Stimulated activated CD4-positive, alpha-beta T cell treated with anti-CD3 and anti-CD28 coated beads, Interleukin-2, amount 100 ng/mL, for 48 hours (primary cell): ENCODE measurements around the gene MYRF.

Experiments
- DNase-seq, 2 donors: peaks; one replicate each; pipeline ENCODE4 v3.0.0-alpha.2; 2020

Gene MYRF

GRCh38 chr11:61743486-61744095 lies 8.8 kb upstream of the MYRF start:
- DNase-seq, result no peak

- DNase-seq, result no peak
These were observed 8.3 kb upstream of the MYRF start for GRCh38 chr11:61744181-61744580.

GRCh38 chr11:61744609-61745156 lies 7.8 kb upstream of the MYRF start:
- no peak for DNase-seq

DNA sequence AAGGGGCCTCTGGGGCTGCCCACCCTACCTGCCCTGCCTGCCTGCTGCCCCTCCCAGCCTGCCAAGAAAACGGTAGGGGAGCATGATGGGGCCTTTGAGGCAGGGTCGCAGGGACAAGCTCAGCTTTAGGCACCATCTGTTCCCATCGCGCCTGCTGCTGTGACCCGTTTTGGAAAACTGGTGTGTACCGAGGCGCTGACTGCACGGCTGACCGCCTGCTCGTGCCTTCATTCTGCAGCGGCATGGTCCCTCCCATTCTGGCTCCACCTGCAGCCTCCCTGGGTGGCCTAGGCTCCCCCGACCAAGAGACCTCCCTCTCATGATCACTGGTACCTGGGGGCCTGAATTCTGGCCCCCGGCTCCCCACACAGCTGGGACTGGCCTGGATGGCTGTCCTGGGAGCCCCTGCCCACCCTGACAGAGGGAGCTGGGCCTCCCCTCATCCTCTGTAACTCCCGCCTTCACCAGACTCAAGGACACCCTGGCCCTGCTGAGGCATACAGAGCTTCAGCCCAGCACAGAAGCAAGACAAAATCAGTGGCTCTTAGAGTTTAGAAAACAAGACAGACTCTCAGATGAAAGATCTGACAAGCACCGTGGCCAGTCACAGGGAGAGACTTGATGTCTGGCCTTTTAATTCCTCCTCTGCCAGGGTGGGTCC lies 6.5 kb upstream of the MYRF start:
- DNase-seq, result no peak

DNA sequence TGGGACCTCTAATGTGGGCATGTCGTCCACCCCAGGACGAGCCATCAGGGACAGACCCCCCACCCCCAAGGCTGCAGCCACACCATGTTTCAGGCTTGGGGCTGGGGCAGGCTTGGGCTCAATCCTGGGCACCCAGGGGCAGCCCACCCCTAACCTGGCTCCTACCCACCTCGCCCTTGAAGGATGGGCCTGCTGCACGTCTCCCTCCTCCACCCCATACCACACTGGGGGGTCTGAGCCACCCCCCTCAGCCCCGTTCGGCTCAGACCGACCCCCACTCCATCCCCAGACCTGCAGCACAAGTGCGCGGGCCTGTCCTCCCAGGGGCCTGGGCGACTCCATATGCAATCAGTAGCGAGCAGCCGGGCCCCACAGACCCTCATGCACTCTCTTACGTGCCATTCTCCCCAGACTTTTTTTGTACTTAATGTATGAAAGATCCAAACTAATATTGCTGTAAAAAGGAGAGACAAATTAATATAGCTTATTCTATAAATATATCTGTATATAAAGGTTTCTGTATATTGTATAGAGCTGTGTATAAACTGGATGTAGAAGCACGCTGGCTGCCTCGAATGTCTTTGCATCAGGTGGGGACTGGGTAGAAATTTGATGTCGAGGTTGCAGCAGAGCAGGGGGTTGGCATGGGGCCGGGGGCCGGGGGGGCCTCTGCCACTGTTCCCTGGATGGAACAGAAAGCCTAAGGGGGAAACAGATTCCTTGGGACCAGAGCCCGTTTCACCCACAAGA lies 5.8 kb upstream of the MYRF start:
- no peak for DNase-seq

DNA sequence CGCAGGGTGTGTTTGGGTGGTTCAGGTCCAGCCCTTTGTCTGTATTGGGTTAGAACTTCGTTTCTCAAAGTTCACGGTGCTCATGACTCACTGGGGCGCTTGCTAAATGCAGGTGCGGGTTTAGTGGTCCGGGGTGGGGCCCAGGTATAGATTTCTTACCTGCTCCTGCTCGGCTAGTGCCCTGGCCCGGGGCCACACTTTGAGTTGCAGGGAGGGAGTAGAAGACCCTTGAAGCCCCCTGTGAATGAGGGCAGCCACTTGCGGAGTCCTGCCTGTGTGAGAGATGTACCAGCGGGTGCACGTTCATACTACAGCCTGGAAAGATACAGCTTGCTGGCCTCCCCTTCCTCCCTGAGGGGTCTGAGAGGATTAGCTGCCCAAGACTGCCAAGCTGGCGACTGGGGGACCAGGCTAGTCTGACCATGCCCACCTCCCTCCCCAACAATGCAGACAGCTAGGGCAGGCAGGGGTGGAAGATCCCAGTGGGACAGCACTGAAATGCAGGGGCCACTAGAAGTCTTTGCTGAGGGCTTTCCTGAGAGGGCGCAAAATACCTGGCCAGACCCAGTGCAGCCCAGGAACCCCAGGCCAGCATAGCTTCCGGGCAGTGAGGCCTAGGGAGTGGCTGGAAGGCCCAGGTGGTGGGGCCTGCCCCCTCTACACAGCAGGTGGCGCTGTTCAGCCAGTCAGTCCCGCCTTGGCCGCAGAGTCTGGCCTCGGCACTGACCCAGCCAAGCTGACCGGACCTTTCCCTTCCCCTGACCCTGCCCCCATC lies 5.1 kb upstream of the MYRF start:
- peak; percentile 39 to 48 for DNase-seq

- DNase-seq, result no peak
These were observed 4.5 kb upstream of the MYRF start for GRCh38 chr11:61747967-61748285.

DNA sequence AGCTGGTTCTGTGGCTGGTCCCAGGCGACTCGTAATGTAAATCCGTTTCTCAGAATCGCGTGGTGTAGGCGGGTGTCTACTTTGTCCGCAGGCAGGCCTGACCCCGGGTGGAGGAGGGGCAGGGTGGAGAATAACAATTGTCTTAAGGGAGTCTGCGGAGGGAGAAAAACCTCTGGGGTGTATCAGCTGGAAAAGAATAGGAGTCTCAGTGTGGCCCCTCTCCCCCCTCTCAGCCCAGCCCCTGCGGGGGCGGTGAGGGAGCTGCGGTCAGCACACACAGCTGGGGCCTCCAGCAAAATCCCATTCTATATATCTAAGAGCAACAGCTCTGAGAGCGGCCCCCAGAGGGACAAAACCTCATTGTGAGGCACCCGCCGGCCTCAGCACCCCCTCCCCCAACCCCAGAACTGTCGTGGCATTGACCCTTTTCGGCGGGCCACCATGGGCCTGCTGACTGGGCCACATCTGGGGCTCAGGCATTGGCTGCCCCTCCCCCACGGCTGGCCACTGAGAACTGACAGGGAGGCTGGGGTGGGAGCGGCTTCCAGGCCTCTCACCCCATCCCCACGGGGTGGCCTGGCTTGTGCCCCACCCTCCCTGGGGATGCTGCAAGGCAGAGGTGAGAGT lies 2.7 kb upstream of the MYRF start:
- no peak for DNase-seq

DNA sequence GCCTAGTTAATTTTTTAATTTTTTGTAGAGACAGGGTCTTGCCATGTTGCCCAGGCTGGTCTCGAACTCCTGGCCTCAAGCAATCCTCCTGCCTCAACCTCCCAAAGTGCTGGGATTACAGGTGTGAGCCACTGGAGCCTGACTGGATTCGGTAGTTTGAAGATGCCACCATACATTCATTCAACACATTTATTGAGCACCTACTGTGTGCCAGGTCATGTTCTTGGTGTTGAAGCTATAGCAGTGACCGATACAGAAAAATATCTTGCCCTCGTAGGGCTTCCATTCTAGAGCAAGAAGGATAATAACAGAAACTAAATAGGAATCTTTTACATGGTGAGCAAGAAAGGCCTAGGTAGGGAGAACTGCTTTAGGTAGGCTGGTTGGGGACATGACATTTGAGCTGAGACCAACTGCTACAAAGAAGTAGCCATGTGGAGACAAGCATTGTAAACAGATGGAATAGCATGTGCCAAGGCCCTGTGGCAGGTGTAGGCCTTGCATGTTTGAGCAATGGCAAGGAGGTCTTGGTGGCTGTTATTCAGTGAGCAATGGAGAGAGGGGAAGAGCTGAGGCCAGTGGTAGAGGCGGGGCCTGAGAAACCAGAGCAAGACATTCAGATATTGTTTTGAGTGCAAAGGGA lies 1.7 kb upstream of the MYRF start:
- DNase-seq, result no peak

- DNase-seq, result no peak
These were observed 1.1 kb upstream of the MYRF start for GRCh38 chr11:61751384-61751783.

- DNase-seq, result no peak
These were observed 587 bp downstream of the MYRF start for GRCh38 chr11:61752925-61753521.

DNA sequence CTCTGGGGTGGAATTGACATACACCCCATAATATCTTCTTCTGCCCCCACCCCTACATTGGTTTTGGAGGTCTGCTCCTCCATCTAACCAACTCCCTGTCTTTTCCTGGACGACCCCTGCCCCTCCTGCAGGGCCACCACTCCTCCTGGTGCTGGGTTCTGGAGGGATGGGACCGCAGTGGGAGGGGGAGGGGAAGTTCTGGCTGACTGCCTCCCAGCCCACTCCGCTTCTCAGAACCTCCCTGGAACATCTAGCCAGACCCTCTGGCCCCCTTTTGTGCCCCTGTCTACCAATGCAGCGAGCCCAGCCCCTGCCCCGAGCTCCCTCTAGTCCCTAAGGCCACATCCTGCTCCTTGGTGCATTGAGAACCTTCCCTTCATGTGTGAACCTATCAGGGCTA lies 1.2 kb downstream of the MYRF start:
- DNase-seq, result no peak

- DNase-seq, result no peak
These were observed 2.4 kb downstream of the MYRF start for GRCh38 chr11:61754534-61755482.

GRCh38 chr11:61756147-61756451 lies 3.7 kb downstream of the MYRF start:
- no peak for DNase-seq

DNA sequence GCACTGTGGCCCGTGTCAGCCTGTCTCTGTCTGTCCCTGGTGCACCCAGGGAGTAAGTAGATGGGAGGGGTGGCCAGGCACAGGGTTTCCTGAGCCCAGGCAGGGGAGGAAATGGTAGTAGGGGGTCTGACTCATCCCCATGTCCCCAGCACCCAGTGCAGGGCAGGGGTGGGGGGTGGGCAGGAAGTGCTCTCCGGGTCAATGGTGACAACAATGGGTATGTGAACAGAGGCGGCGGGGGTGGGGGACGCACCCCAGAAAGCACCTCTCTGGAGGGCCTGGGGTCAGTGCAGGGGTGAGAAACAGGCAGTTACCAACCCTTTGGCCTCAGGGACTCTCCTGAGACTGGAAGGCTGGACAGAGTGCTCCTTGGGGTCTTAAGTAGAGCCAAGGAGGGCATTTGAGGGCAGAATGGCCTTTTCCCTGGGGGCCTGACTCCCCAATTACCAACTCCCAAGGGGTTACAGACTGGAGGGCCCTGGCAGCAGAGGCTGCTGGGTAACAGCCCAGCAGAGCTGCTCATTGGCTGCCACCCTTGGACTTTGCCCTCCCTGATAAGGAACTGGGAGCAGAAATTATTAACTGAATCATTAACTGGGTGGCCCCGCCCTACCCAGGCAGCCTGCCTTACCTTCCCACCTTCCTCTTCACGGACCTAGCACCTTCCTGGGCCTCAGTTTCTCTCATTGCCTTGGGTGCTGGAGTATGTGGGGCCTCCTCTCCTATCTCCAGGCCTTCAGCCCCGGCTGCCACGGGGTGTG lies 4.2 kb downstream of the MYRF start:
- peak in 1 of 2 donors; percentile 39 for DNase-seq

DNA sequence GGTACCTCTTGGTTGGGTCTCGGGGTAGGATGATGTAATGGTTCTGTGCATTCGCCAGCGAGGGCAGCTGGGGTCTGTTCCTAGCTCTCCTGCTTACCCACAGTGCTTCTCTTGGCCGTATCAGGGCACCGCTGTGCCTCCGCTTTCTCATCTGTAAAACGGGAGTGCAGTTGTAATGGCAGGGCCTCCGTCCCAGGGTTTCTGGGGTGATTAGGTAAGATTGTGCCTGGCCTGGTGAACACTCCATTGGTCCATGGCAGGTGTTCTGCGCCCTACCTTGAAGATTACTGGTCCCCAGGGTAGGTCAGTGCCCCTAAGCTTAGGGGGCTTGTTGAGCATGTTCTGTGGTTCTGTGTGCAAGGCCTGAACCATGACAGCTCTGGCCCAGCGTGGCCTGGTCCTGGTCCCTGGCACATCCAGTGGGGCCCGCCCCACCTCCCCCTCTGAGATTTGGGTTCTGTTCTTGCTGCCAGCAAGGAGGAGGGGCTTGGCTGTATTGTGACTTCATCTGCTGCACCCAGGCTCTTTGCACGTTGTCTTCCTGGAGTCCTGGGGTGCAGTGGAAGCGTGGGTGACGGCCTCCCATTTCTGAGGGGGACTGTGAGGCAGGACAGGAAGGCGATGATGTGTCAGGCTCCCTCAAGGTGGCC lies 4.9 kb downstream of the MYRF start:
- DNase-seq, result no peak

DNA sequence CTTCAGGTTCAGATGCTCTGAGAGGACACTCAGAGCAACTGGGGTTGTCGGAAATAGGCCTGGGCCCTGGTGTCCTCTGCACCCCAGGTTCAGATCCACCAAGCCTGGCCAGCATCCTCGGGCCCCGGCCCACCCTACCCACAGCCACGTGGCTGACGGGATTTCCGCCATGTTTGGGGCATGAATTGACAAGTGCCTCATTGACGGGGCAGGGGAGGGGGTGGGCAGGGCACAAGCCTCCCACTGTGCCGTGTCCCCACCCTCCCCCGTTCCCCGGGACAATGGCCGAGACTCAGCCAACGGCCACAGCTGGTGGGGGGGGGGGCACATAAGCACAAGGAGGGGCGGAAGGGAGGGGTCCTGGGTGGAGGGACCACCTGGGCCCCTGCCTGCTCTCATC lies 8.5 kb downstream of the MYRF start:
- DNase-seq, result no peak

- no peak for DNase-seq
These were observed 9.2 kb downstream of the MYRF start for GRCh38 chr11:61761440-61762222.

DNA sequence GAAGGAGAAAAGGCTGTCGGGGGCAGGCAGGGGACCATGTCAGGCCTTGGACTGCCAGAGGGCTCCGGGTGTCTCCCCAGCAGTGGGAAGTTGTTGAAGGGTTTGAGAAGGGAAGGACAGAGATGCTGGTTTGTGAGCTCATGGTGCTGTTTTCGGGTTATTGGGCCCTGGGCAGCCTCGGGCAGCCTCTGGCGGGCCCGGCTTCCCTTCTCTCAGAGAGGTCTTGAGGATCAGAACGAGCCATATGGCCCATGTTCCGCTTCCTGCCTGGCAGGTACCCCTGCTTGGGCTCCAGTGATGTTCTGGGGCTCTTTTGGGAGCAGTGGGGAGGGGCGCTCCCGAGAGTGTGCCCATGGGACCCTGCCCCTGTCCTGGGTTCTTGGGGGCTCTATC lies 9.8 kb downstream of the MYRF start:
- DNase-seq, result no peak
